Neutrophil (primary cell): Measurements from ENCODE around the gene ITPR3.
"Not testable (repeated sequence)": the region's sequence is repeated elsewhere in the genome, so short reads cannot be mapped to it uniquely, and the experiment has no call there.

ENCODE experiments used
- H3K27ac ChIP-seq: fragments of 200-600 bp; sonication (generic); 2 replicates; pipeline ENCODE4 v1.5.1; 2016; ENCODE audit warnings: mild to moderate bottlenecking, moderate library complexity
- H3K27me3 ChIP-seq: fragments of 200-600 bp; sonication (generic); 2 replicates; pipeline ENCODE4 v1.6.0; 2016; ENCODE audit warnings: mild to moderate bottlenecking
- H3K36me3 ChIP-seq: fragments of 200-600 bp; sonication (generic); 2 replicates; pipeline ENCODE4 v1.5.1; 2017
- H3K4me1 ChIP-seq, 2 experiments: fragments of 200-600 bp in 1 of 2; sonication (generic) in 1 of 2; 1 replicate in 1 of 2; 2 replicates in 1 of 2; pipeline versions ENCODE4 v1.5.1 to v1.6.1; 2013 to 2016; ENCODE audit warnings: low read depth in 1 of 2, low read length in 1 of 2, mild to moderate bottlenecking in 1 of 2, moderate library complexity in 1 of 2; ENCODE audit not compliant: control insufficient read depth in 1 of 2, insufficient read depth in 1 of 2
- H3K4me3 ChIP-seq, 2 experiments: fragments of 200-600 bp in 1 of 2; sonication (generic) in 1 of 2; 1 replicate in 1 of 2; 2 replicates in 1 of 2; pipeline ENCODE4 v1.5.1; 2013 to 2016; ENCODE audit warnings: low read depth in 1 of 2, low read length in 1 of 2, mild to moderate bottlenecking in 1 of 2, moderate library complexity in 1 of 2
- H3K9me3 ChIP-seq: fragments of 200-600 bp; sonication (generic); 2 replicates; pipeline ENCODE4 v1.5.1; 2016
- TF ChIP-seq, protein P1 (sequence below): fragments of 200-600 bp; sonication (generic); IDR thresholded peaks from 2 replicates; pipeline ENCODE4 v1.5.1; 2016; ENCODE audit warnings: antibody characterized with exemption

Gene ITPR3

GRCh38 chr6:33623895-33624381 lies 2.8 kb downstream of the ITPR3 start:
- H3K4me1 ChIP-seq = peaks cover 18 to 22% of the 10 kb centered on the region in 2 experiments

DNA sequence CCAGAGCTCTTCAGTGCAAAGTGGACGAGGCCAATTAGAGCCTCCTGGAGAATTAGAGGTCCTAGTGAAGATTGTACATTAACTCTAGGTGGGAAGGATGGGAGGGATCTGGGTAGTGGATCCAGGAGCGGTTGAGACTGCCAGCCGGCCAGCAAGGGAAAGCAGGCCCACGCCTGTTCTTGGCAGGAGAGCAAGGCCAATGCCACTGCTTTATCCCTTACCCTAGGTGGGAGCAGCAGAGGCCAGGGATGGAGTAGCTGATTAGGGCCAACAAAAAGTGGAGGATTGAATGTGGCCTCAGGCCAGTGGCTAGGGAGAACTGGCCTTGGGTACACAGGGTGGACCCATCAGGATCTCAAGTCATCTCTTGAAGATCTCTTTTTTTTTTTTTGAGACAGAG lies 3.7 kb downstream of the ITPR3 start:
- Histone ChIP-seq H3K4me1 (peaks cover 18 to 22% of the 10 kb centered on the region in 2 experiments), H3K4me3 (no peak overlapping the region), H3K27ac (no peak overlapping the region), H3K27me3 (peaks cover 88% of the 10 kb centered on the region), H3K9me3 (no peaks in the 10 kb centered on the region), H3K36me3 (no peaks in the 10 kb centered on the region)
- TF ChIP-seq, protein P1, sequence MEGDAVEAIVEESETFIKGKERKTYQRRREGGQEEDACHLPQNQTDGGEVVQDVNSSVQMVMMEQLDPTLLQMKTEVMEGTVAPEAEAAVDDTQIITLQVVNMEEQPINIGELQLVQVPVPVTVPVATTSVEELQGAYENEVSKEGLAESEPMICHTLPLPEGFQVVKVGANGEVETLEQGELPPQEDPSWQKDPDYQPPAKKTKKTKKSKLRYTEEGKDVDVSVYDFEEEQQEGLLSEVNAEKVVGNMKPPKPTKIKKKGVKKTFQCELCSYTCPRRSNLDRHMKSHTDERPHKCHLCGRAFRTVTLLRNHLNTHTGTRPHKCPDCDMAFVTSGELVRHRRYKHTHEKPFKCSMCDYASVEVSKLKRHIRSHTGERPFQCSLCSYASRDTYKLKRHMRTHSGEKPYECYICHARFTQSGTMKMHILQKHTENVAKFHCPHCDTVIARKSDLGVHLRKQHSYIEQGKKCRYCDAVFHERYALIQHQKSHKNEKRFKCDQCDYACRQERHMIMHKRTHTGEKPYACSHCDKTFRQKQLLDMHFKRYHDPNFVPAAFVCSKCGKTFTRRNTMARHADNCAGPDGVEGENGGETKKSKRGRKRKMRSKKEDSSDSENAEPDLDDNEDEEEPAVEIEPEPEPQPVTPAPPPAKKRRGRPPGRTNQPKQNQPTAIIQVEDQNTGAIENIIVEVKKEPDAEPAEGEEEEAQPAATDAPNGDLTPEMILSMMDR = no peak

More at GRCh38 chr6:33623895-33624381, 2.8 kb downstream of the ITPR3 start:
- no peaks in the 10 kb centered on the region for H3K9me3 ChIP-seq
- no peak overlapping the region for H3K27ac ChIP-seq
- no peaks in the 10 kb centered on the region for H3K36me3 ChIP-seq
- no peak overlapping the region for H3K4me3 ChIP-seq
- TF ChIP-seq, protein P1 = no peak
- H3K27me3 ChIP-seq = peaks cover 97% of the 10 kb centered on the region

GRCh38 chr6:33627876-33628275 lies 6.8 kb downstream of the ITPR3 start:
- H3K4me3 ChIP-seq = no peak overlapping the region
- TF ChIP-seq, protein P1 = no peak
- H3K27me3 ChIP-seq = peaks cover 87% of the 10 kb centered on the region
- peaks cover 0 to under 1% of the 10 kb centered on the region in 2 experiments for H3K4me1 ChIP-seq
- no peaks in the 10 kb centered on the region for H3K9me3 ChIP-seq
- no peak overlapping the region for H3K27ac ChIP-seq
- H3K36me3 ChIP-seq = no peaks in the 10 kb centered on the region

DNA sequence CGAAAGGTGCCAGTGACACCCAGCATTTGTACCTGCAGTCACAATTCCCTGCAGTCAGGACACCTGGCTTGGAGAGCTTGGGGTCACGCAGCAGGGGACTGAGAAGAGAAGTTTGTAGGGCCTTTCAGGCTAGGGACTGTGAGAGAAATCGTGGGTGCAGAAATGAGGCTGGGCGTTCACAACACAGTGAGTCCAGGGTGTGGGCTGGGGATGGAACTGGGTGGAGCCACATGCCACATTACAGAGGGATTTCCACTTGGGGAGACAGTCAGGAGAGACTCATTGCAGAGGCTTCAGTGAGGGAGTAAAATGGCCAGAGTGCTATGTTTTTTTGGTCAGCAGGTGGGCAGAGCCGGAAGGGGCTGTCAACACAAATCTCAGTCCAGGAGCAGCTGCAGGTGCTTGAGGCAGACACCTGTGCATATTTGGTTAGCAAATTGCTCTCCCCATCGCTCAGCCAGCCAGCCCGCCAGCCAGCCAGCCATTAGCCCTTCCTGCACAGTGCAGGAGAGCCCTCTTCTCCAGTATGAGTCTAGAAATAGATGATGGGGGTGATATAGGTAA lies 7.4 kb downstream of the ITPR3 start:
- TF ChIP-seq, protein P1 = no peak
- no peaks in the 10 kb centered on the region for H3K36me3 ChIP-seq
- H3K4me1 ChIP-seq = peaks cover 5 to 6% of the 10 kb centered on the region in 2 experiments
- H3K4me3 ChIP-seq = no peak overlapping the region
- H3K27me3 ChIP-seq = peaks cover 87% of the 10 kb centered on the region
- H3K27ac ChIP-seq = no peak overlapping the region
- H3K9me3 ChIP-seq = no peaks in the 10 kb centered on the region

GRCh38 chr6:33630014-33630413 lies 8.9 kb downstream of the ITPR3 start:
- H3K4me1 ChIP-seq = peaks cover 9 to 12% of the 10 kb centered on the region in 2 experiments
- H3K36me3 ChIP-seq = no peaks in the 10 kb centered on the region
- no peak overlapping the region for H3K4me3 ChIP-seq
- H3K27me3 ChIP-seq = peaks cover 85% of the 10 kb centered on the region
- TF ChIP-seq, protein P1 = no peak
- no peak overlapping the region for H3K27ac ChIP-seq
- H3K9me3 ChIP-seq = no peaks in the 10 kb centered on the region

- not testable (repeated sequence) for H3K9me3 ChIP-seq, H3K27ac ChIP-seq, H3K4me3 ChIP-seq, H3K36me3 ChIP-seq
- Histone ChIP-seq H3K27me3 (peaks cover 86% of the 10 kb centered on the region), H3K4me1 (peaks cover 9 to 12% of the 10 kb centered on the region in 2 experiments)
Observed at GRCh38 chr6:33631521-33631920, 10.4 kb downstream of the ITPR3 start.
